Left renal cortex interstitium (tissue), 4 donors: ENCODE measurements around the gene SPIRE1. TPM values are rescaled to one million over a fixed set of nuclear protein-coding genes. Genes with fewer than 3 reads are reported as not detected.

Experiments used
- polyA plus RNA-seq, 4 donors: library from polyadenylated mRNA; unstranded; fragments of 120-200 nt; gene quantifications; one replicate each; pipeline ENCODE4 v1.2.1, GENCODE V29; 2013; ENCODE audit not compliant: insufficient read length in 4 of 4

SPIRE1 gene
- polyA plus RNA-seq, 4 donors, result 32.0 to 37.3 (median 32.3) TPM

Other genes with a start within 250 kb of the SPIRE1 start
- gene CEP76, start 44.6 kb upstream of the SPIRE1 start, polyA plus RNA-seq, result 10 to 100 TPM; 11.2 to 13.0 (median 11.6) TPM
- 10 to 100 TPM; 73.0 to 79.3 (median 73.9) TPM for gene PSMG2, start 44.9 kb upstream of the SPIRE1 start, polyA plus RNA-seq
- 10 to 100 TPM; 41.5 to 64.5 (median 54.1) TPM for gene PTPN2, start 226.1 kb upstream of the SPIRE1 start, polyA plus RNA-seq